PFSK-1 (cell line): Measurements from ENCODE around the gene SMYD4.

Experiments used
- FOXP2 ChIP-seq: optimal IDR thresholded peaks from 2 replicates; pipeline ENCODE3; 2011; ENCODE audit warnings: borderline replicate concordance, control low read depth, inconsistent platforms; ENCODE audit not compliant: insufficient read depth; ENCODE audit errors: extremely low read length, extremely low read depth
- REST ChIP-seq, 2 experiments: IDR thresholded peaks; 2 replicates each; pipeline versions ENCODE4 v1.6.1 to v1.8.0; 2011 to 2012; ENCODE audit warnings: low read depth in 2 of 2, low read length in 2 of 2, control low read depth in 1 of 2, inconsistent platforms in 1 of 2, mild to moderate bottlenecking in 1 of 2, moderate library complexity in 1 of 2; ENCODE audit not compliant: insufficient read depth in 1 of 2

- no peak for TF ChIP-seq FOXP2
- no peak for TF ChIP-seq REST (IDR thresholded peaks at IDR 0.05; ENCODE audit: insufficient read depth in 1 of 2, low read depth in 2 of 2, low read length in 2 of 2)
Observed at GRCh38 chr17:1755252-1755826, 74.4 kb downstream of the SMYD4 start.
